H54 (cell line): Measurements from ENCODE around the gene DIRAS3.
"Not testable (repeated sequence)": the region's sequence is repeated elsewhere in the genome, so short reads cannot be mapped to it uniquely, and the experiment has no call there.

Experiments
- DNase-seq: peaks from one replicate; pipeline ENCODE4 v3.0.0; 2011; ENCODE audit warnings: low spot score, mixed read lengths; ENCODE audit not compliant: insufficient read length
- FAIRE-seq: peaks from 3 replicates; lab custom pipeline; 2011; peaks lifted over from hg19 to GRCh38; lab: Jason Lieb, UNC
- POLR2A ChIP-seq: IDR thresholded peaks from 2 replicates; pipeline ENCODE4 v1.6.1; 2011; ENCODE audit warnings: low read depth, mild to moderate bottlenecking, low read length

DIRAS3 gene

DNA sequence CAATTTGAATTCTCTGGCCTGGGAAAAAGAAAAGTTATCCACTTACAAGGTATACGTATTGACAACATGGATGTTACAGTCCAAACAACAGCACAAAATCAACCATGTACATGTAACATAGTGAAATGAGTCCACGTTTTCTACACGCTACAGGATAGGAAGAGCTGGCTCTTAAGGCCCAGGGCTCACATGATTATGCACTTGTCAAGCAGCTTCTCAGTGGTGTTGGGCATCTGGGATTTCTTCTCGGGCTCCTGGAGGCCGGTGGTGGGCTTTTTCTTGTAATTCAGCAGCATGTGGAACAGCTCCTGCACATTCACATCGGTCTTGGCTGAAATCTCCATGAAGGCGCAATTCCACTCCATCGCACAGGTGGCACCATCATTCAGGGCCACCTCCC lies 4.0 kb downstream of the DIRAS3 start:
- FAIRE-seq: no peak
- DNase-seq: no peak
- TF ChIP-seq POLR2A: no peak

DNA sequence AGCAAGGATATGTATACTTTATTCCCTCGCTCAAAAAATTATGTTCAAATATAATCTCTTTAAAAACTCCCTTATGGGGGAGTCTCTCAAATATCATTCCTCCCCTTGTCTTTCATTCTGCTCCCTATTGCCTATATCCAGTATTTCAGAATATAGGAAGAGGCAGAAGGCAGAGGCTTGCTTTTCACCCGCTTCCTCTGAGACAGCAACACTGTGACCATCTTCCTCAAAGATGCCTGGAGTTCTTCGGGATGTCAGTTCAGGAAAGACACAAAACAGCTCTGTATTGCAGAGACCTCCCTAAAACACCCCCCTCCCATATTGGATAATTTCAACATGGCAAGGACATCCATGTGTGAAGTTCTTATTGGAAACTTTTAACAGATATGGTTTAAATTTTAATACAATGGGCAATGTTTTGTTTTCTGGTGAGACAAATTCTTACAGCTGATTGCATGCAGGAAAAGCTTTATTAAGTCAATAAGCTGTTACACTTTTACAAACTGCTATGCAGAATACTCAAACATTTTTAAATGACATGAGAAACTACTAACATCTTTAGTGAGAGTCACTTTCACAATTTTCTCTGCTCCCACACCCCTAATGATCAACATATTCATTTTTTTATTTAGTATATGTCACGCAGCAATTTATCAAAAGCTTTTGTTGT lies 4.8 kb downstream of the DIRAS3 start:
- no peak for FAIRE-seq
- no peak for DNase-seq
- no peak for TF ChIP-seq POLR2A

DNA sequence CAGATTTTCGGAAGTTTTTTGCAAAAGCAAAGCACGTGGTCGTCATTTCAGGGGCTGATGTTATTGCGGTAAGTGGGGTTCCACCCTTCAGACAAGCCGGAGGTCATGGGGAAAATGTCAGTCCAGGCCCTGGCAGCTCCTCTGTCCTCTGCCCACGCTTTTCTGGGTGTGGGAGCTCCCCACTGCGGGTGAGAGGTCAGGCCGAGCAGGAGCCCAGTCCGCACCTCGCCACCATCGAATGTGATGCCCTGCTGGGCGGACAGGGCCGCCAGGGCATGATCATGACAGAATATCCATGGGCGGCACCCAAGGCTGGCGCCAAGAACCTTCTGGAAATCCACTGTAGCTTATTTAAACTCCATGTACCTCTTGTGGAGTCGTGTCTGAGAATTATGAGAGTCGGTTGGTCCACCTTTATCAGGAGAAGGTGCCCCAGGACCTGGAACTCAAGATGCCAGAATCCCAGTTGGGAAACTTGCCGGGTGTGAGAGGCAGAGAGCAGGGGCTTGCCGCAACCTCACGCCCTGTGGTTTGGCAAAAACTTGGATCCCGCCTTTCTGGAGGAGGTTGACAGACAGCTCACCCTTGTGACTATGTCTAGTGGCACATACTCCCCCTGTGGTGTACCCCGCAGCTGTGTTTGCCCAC lies 6.9 kb downstream of the DIRAS3 start:
- no peak for TF ChIP-seq POLR2A
- FAIRE-seq (no peak), DNase-seq (no peak)

DNA sequence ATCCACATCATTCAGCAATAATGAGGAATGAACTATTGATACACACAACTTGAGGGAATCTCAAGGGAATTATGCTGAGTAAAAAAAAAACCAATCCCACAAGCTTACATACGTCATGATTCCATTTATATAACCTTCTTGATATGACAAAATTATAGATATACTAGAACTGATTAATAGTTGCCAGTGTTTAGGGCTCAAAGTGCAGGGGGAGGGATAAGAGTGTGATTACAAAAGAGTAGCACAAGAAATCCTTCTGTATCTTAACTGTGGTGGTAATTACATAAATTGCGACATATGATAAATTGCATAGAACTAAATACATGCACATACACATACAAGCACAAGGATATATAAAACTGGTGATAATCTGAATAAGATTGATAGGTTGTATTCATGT lies 13.5 kb downstream of the DIRAS3 start:
- FAIRE-seq: peak; percentile 38
- TF ChIP-seq POLR2A: no peak
- no peak for DNase-seq

DNA sequence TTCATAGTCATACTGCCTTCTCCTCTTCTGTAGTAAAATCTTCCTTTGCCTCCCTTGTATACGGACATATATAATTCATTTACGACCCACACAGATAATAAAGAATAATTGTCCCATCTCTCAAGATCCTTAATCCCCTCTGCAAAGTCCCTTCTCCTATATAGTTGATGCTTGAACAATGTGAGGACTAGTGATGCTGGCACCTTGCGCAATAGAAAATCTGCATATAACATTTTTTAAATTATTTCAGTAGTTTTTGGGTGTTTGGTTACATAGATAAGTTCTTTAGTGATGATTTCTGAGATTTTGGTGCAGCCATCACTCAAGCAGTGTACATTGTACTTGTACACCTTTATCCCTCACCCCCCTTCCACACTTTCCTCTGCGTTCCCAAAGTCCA lies 21.0 kb downstream of the DIRAS3 start:
- FAIRE-seq (no peak), DNase-seq (no peak)
- no peak for TF ChIP-seq POLR2A

DNA sequence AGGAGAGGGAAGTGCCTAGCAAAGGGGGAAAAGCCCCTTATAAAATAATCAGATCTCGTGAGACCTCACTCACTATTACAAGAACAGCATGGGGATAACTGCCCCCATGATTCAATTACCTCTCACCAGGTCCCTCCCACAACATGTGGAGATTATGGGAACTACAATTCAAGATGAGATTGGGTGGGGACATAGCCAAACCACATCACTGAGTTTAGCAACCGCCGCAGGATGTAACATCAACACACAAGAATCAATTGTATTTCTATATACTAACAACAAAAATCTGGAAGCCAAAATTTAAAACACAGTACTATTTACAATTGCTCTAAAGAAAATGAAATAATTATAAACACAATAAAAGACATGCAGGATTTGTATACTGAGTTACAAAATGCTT lies 21.9 kb downstream of the DIRAS3 start:
- no peak for TF ChIP-seq POLR2A
- DNase-seq (no peak), FAIRE-seq (no peak)

DNA sequence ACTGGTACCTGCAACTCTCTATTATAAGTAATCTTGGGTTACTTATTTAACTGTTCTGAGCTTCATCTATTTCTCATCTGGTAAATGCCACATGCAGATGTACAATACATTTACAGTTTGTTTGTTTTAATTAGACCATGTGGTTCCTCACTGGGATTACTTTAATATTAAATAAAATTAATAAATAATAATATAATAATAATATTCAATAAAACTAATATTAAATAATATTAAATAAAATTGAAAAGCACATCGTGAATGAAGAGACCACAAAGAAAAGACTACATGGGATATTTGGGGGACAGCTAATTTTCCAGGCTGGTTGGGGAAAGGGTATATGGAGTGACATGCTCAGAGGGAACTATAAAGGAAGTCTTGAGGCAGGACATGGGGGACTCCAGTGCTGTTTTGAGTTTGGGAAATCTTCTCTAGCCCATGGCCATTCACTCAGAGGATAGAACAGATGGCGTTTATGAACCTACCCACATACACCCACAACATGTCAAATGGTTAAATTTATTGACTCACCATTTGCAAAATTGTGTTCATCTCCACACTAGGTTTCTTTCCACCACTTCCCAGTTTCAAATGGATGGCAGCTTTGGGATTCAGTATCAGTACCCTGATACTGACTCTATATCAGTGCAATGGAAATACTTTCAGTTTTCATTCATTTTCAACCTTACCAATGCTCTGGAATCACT lies 25.6 kb downstream of the DIRAS3 start:
- FAIRE-seq (no peak), DNase-seq (no peak)
- no peak for TF ChIP-seq POLR2A

DNA sequence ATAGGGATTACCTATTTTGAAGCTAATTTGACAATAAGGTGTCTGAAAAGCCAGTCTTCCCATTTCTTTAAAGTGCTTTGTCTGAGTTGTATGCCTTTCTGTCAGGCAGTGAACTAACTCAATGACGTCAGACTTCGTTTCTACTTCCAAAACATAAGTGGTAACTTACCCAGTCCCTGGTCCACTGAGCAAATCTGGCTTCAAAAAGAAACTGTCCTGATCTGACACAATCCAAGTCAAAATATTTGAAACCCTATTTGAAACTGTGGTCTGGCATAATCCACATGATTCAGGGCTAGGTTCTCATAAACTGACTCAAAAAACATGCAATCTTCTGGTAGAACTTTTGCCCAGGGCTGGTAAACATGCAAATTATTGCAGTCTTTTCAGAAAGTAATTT lies 34.0 kb downstream of the DIRAS3 start:
- no peak for TF ChIP-seq POLR2A
- DNase-seq: no peak
- no peak for FAIRE-seq

DNA sequence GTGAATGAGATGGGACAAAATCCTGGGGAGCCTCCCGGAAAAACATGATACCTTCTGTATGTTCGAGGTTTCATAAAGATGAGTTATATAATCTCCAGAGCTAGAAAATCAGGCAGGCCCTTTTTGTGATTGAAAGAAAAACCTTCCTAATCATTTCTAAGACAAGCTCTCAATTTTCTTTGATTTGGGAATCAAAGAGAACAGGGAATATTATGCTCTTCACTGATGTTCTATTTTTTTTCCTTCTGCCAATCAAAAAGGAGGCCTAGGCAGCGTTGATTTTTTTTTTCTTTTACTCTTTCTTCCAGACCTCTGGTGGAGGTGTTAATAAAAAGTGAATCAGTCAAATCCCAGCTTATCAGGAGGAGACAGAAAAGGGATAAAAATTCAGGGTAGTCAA lies 34.5 kb downstream of the DIRAS3 start:
- DNase-seq (no peak), FAIRE-seq (no peak)
- no peak for TF ChIP-seq POLR2A

DNA sequence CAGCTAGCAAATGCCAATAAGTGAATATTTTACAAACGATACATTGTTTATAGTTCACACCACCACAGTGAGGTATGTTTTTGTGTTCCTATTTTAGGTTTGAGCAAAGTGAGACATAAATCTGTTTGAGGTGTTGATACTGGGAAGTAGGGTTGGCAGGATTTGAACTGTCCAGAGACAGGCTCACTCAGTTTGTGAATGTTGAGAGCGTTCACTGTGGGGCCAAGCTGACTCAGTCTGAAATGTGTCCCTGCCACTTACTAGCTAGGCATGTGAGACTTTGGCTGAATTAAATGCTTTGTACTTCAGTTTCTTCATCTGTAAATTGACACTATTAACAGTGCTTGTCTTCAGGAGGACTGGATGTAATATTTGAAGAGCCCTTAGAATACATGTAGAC lies 35.1 kb downstream of the DIRAS3 start:
- DNase-seq: no peak
- FAIRE-seq: peak; percentile 77
- no peak for TF ChIP-seq POLR2A

DNA sequence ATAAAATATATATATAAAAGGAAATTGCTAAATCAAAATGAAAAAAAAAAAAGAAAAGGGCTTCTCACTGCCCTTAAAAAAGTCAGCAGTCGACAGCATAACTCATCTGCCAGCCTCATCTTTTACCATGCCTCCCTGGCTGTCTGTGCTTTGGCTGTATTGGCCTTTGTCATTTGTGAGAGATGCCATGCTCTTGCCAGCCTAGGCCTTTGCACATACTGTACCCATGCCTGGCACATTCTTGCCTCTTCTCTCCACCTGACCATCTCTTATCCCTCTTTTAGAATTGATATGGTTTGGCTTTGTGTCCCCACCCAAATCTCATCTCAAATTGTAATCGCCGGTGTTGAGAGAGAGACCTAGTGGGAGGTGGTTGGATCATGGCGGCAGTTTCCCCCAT lies 37.1 kb downstream of the DIRAS3 start:
- FAIRE-seq (no peak), DNase-seq (no peak)
- no peak for TF ChIP-seq POLR2A

DNA sequence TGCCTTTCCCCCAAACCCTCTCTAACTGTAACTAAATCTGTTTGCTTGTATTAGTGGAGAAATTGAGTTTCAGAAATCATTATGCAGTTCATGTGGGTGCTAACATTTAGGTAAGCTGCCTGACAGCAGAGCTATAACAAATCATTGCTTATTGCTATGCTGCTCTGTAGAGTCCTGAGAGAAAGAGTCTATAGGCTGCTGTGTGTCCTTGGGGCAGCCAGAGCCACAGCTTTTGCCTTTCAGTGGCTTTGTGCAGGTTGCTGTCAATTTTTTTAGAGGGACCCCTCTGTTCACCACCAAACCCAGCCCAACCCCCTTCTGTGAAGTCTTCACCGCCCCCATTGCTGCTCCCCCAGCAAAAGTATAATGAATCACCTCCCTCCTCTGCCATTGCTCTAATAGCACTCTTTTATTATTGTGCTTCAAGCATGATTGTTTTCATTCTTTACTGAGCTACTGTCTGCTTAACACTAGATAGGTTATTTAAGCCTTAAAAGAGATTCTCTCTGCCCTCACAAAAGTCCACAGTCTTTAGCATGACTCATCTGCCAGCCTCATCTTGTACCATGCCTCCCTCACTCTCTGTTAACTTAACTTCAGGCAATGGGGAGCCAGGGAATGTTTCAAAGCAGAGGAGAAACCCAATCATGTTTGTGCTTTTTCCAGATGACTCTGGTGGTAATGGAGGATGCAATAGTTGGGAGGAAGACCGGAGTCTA lies 38.6 kb downstream of the DIRAS3 start:
- FAIRE-seq (peak; percentile 36), DNase-seq (no peak)
- no peak for TF ChIP-seq POLR2A

DNA sequence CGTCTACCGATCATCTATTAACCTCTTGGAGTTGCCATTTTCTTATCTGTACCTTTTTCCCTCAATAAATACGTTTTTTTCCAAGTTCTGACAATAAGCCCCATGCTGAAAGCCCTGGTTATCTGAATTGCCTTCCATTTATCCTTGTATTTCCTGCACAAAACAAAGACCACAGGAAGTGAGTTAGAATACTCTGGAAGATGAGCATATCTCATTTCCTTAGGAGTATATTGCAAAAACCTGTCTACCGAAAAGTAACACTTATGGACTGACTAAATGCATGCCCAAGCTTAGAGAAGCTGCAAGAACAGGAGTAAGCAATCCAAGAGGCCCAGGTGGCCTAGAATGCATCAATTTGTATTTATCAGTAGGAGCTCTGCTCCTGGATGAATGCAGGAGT lies 39.9 kb downstream of the DIRAS3 start:
- no peak for FAIRE-seq
- TF ChIP-seq POLR2A: no peak
- no peak for DNase-seq

DNA sequence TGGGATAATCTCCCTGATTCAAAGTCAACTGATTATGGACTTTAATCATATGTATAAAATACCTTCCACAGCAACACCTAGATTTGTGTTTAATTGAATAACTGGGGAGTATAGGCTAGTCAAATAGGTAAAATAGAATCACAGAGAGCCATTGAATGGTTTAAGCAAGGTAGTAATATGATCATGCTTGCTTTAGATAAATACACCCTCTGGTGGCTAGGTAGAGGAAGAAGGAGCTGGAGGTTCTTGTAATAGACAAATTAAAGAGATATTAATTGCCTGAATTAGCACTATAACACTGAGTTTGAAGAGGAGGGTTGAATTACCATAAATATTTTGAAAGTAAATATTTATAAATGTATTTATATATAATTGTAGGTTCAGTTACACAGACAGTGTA lies 40.3 kb downstream of the DIRAS3 start:
- no peak for DNase-seq
- no peak for TF ChIP-seq POLR2A
- no peak for FAIRE-seq

DNA sequence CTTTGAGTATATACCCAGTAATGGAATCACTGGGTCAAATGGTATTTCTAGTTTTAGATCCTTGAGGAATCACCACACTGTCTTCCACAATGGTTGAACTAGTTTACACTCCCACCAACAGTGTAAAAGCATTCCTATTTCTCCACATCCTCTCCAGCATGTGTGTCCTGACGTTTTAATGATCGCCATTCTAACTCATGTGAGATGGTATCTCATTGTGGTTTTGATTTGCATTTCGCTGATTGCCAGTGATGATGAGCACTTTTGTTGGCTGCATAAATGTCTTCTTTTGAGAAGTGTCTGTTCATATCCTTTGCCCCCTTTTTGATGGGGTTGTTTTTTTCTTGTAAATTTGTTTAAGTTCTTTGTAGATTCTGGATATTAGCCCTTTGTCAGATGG lies 46.8 kb downstream of the DIRAS3 start:
- not testable (repeated sequence) for FAIRE-seq, DNase-seq
